NCI-H460 (cell line): Measurements from ENCODE around the gene RAET1L. TPM values are rescaled to one million over a fixed set of nuclear protein-coding genes. Genes with fewer than 3 reads are reported as not detected.
"Not testable (repeated sequence)": the region's sequence is repeated elsewhere in the genome, so short reads cannot be mapped to it uniquely, and the experiment has no call there.

Experiments used
- DNase-seq: peaks from one replicate; pipeline ENCODE4 v3.0.0-alpha.2; 2016; ENCODE audit warnings: low read depth; ENCODE audit errors: extremely low read depth
- total RNA-seq: library from RNA; depleted of rRNA; stranded (reverse); fragments of >200 nt; shearing (Covaris generic); gene quantifications from 2 replicates; pipeline ENCODE4 v1.2.3, GENCODE V29; 2014

RAET1L gene
- total RNA-seq, 1 experiment from 2014 or later, result 0.20 TPM

GRCh38 chr6:149999636-150000035 lies 25.7 kb downstream of the RAET1L start:
- no peak for DNase-seq

- DNase-seq, result no peak
Measured at GRCh38 chr6:149995971-149996370, 29.4 kb downstream of the RAET1L start.

GRCh38 chr6:149995235-149995750 lies 30.0 kb downstream of the RAET1L start:
- no peak for DNase-seq

GRCh38 chr6:149991838-149992237 lies 33.5 kb downstream of the RAET1L start:
- no peak for DNase-seq

GRCh38 chr6:149991472-149991795 lies 33.9 kb downstream of the RAET1L start:
- not testable (repeated sequence) for DNase-seq

GRCh38 chr6:149990661-149991471 lies 34.5 kb downstream of the RAET1L start:
- no peak for DNase-seq

GRCh38 chr6:149990212-149990660 lies 35.1 kb downstream of the RAET1L start:
- no peak for DNase-seq

- no peak for DNase-seq
Measured at GRCh38 chr6:149988550-149989346, 36.6 kb downstream of the RAET1L start.

GRCh38 chr6:149987602-149988107 lies 37.7 kb downstream of the RAET1L start:
- no peak for DNase-seq

- no peak for DNase-seq
Measured at GRCh38 chr6:149985481-149985937, 39.8 kb downstream of the RAET1L start.

- DNase-seq, result no peak
Measured at GRCh38 chr6:149984773-149985172, 40.6 kb downstream of the RAET1L start.

- no peak for DNase-seq
Measured at GRCh38 chr6:149983145-149983544, 42.2 kb downstream of the RAET1L start.

GRCh38 chr6:149979293-149979692 lies 46.0 kb downstream of the RAET1L start:
- no peak for DNase-seq

- DNase-seq, result no peak
Measured at GRCh38 chr6:149978610-149979009, 46.7 kb downstream of the RAET1L start.

- DNase-seq, result no peak
Measured at GRCh38 chr6:149977221-149977620, 48.1 kb downstream of the RAET1L start.

- no peak for DNase-seq
Measured at GRCh38 chr6:149975400-149975799, 49.9 kb downstream of the RAET1L start.

- no peak for DNase-seq
Measured at GRCh38 chr6:149974825-149975224, 50.5 kb downstream of the RAET1L start.

GRCh38 chr6:149974394-149974793 lies 50.9 kb downstream of the RAET1L start:
- not testable (repeated sequence) for DNase-seq

- DNase-seq, result no peak
Measured at GRCh38 chr6:149969635-149970034, 55.7 kb downstream of the RAET1L start.

- not testable (repeated sequence) for DNase-seq
Measured at GRCh38 chr6:149968909-149969308, 56.4 kb downstream of the RAET1L start.
